A549 (cell line): Measurements from ENCODE around the gene TFDP2. TPM values are rescaled to one million over a fixed set of nuclear protein-coding genes. Genes with fewer than 3 reads are reported as not detected.

ENCODE experiments used
- ATAC-seq, 2 experiments: fragments of 200-7000 bp in 1 of 2; fragments of >200 bp in 1 of 2; cut with Nextera tagmentation in 1 of 2; cut with Tn5 transposase in 1 of 2; 3 replicates each; pipeline versions ENCODE4 v1.8.0 to v1.9.1; 2018 to 2020; ENCODE audit warnings: mild to moderate bottlenecking in 1 of 2, moderate library complexity in 1 of 2
- CTCF ChIA-PET: fragments of 300-600 bp; sonication (Branson Sonifier 250); formaldehyde crosslinking; extraction: SDS; loops from one replicate; lab custom pipeline; 2021; ENCODE audit warnings: antibody characterized with exemption, inconsistent platforms; lab: Yijun Ruan, JAX
- POLR2A ChIA-PET: fragments of 350-600 bp; formaldehyde crosslinking; extraction: SDS; loops from one replicate; lab custom pipeline; 2021; ENCODE audit warnings: antibody characterized with exemption, inconsistent platforms; lab: Yijun Ruan, JAX
- DNase-seq, 2 experiments: peaks; one replicate each; pipeline versions ENCODE4 v3.0.0 to v3.0.0-alpha.2; 2011 to 2016; ENCODE audit warnings: low read depth in 1 of 2, low spot score in 1 of 2
- FAIRE-seq: peaks from 2 replicates; lab custom pipeline; 2011; peaks lifted over from hg19 to GRCh38; lab: Jason Lieb, UNC
- H3K27ac ChIP-seq, 2 experiments: fragments of >200 bp; sonication (Bioruptor Twin); formaldehyde crosslinking; 3 replicates each; pipeline ENCODE4 v1.5.1; 2016 to 2017
- H3K4me1 ChIP-seq: fragments of >200 bp; sonication (Bioruptor Twin); formaldehyde crosslinking; 3 replicates; pipeline ENCODE4 v1.6.1; 2016
- H3K4me2 ChIP-seq: fragments of >200 bp; sonication (Bioruptor Twin); formaldehyde crosslinking; 3 replicates; pipeline ENCODE4 v1.6.1; 2016
- H3K4me3 ChIP-seq: fragments of >200 bp; sonication (Bioruptor Twin); formaldehyde crosslinking; 3 replicates; pipeline ENCODE4 v1.5.1; 2016
- H3K9me3 ChIP-seq: fragments of >200 bp; sonication (Bioruptor Twin); formaldehyde crosslinking; 3 replicates; pipeline ENCODE4 v1.6.1; 2016
- BHLHE40 ChIP-seq: IDR thresholded peaks from 2 replicates; pipeline ENCODE4 v1.6.1; 2012; ENCODE audit warnings: low read depth, low read length, inconsistent platforms
- CBX2 ChIP-seq: fragments of 200-600 bp; sonication (generic); IDR thresholded peaks from 2 replicates; pipeline ENCODE4 v1.6.1; 2016; ENCODE audit warnings: low read depth, mild to moderate bottlenecking, borderline replicate concordance
- CBX8 ChIP-seq: fragments of 200-600 bp; sonication (generic); IDR thresholded peaks from 2 replicates; pipeline ENCODE4 v1.6.1; 2016
- CEBPB ChIP-seq, 2 experiments: fragments of >200 bp in 1 of 2; sonication (Bioruptor Twin) in 1 of 2; formaldehyde crosslinking in 1 of 2; IDR thresholded peaks; 2 replicates each; pipeline ENCODE4 v1.6.1; 2012 to 2016
- CHD4 ChIP-seq: fragments of 200-600 bp; sonication (generic); IDR thresholded peaks from 2 replicates; pipeline ENCODE4 v1.6.1; 2016; ENCODE audit warnings: antibody characterized with exemption, mild to moderate bottlenecking, borderline replicate concordance
- EHF ChIP-seq: fragments of 250-450 bp; sonication (Bioruptor Pico); IDR thresholded peaks from 2 replicates; pipeline ENCODE4 v1.5.0; 2020; ENCODE audit warnings: mild to moderate bottlenecking
- EHMT2 ChIP-seq: fragments of 200-600 bp; sonication (generic); IDR thresholded peaks from 2 replicates; pipeline ENCODE4 v1.6.1; 2016; ENCODE audit warnings: antibody characterized with exemption, low read depth, mild to moderate bottlenecking, moderate library complexity
- FOSB ChIP-seq: fragments of 250-450 bp; sonication (Bioruptor Pico); IDR thresholded peaks from 2 replicates; pipeline ENCODE4 v1.5.0; 2020; ENCODE audit warnings: mild to moderate bottlenecking, moderate library complexity
- HOXB13 ChIP-seq: fragments of 250-450 bp; sonication (Bioruptor Pico); IDR thresholded peaks from 2 replicates; pipeline ENCODE4 v1.5.0; 2020; ENCODE audit warnings: low read depth, mild to moderate bottlenecking, moderate library complexity
- JUN ChIP-seq, 2 experiments: fragments of >200 bp; sonication (Bioruptor Twin); formaldehyde crosslinking; IDR thresholded peaks; 2 replicates in 1 of 2; 3 replicates in 1 of 2; pipeline ENCODE4 v1.6.1; 2016 to 2017
- MAFK ChIP-seq: fragments of 450-650 bp; IDR thresholded peaks from 2 replicates; pipeline ENCODE4 v1.6.1; 2014; ENCODE audit not compliant: partially characterized antibody
- MAZ ChIP-seq: fragments of 150-350 bp; IDR thresholded peaks from 2 replicates; pipeline ENCODE4 v1.6.1; 2014; ENCODE audit warnings: antibody characterized with exemption, low read depth, low read length, borderline replicate concordance
- MYC ChIP-seq: IDR thresholded peaks from 2 replicates; pipeline ENCODE4 v1.6.1; 2012; ENCODE audit warnings: mild to moderate bottlenecking, inconsistent platforms, low read length, improper control_type of control experiment, borderline replicate concordance
- NFE2L2 ChIP-seq: fragments of 150-350 bp; conservative IDR thresholded peaks from 2 replicates; pipeline ENCODE4 v1.6.1; 2014; ENCODE audit warnings: low read length
- POLR2AphosphoS2 ChIP-seq: conservative IDR thresholded peaks from 2 replicates; pipeline ENCODE4 v1.6.1; 2012; ENCODE audit warnings: low read length, improper control_type of control experiment, inconsistent platforms
- RARB ChIP-seq: fragments of 250-450 bp; sonication (Bioruptor Pico); IDR thresholded peaks from 2 replicates; pipeline ENCODE4 v1.8.0; 2021; ENCODE audit warnings: mild to moderate bottlenecking, moderate library complexity
- SMC3 ChIP-seq: fragments of >200 bp; sonication (Bioruptor Twin); formaldehyde crosslinking; IDR thresholded peaks from 3 replicates; pipeline ENCODE4 v1.6.1; 2018; ENCODE audit warnings: inconsistent platforms
- TP53 ChIP-seq: fragments of 250-450 bp; sonication (Bioruptor Pico); IDR thresholded peaks from 2 replicates; pipeline ENCODE4 v1.5.0; 2021; ENCODE audit warnings: mild to moderate bottlenecking, moderate library complexity
- ZFP36 ChIP-seq: fragments of 450-650 bp; IDR thresholded peaks from 2 replicates; pipeline ENCODE4 v1.6.1; 2014; ENCODE audit warnings: borderline replicate concordance; ENCODE audit not compliant: partially characterized antibody
- ZNF302 ChIP-seq: fragments of 250-450 bp; sonication (Bioruptor Pico); IDR thresholded peaks from 2 replicates; pipeline ENCODE4 v1.9.0; 2021; ENCODE audit warnings: inconsistent platforms, mild to moderate bottlenecking, moderate library complexity
- WGBS: methylation state at CpG from one replicate; pipeline ENCODE4 v1.1.6; 2017; ENCODE audit errors: missing lambda C conversion rate; 5-methylcytosine and 5-hydroxymethylcytosine counted together
- polyA plus RNA-seq, 4 experiments: library from polyadenylated mRNA; depleted of rRNA in 3 of 4; stranded (reverse); fragments of >200 nt; fragmentation: RNase III in 1 of 4; extraction: RNeasy Plus Mini Kit Qiagen cat#74134 plus additional on column Dnase treatment in 1 of 4; gene quantifications; 2 replicates in 3 of 4; 3 replicates in 1 of 4; pipeline ENCODE4 v1.2.3, GENCODE V29; 2011 to 2017
- TF ChIP-seq, protein P1 (sequence below): fragments of 450-650 bp; IDR thresholded peaks from 2 replicates; pipeline ENCODE4 v1.6.1; 2014; ENCODE audit warnings: antibody characterized with exemption
- TF ChIP-seq, protein P2 (sequence below): fragments of 250-450 bp; sonication (Bioruptor Pico); IDR thresholded peaks from 2 replicates; pipeline ENCODE4 v1.5.0; 2021; ENCODE audit warnings: mild to moderate bottlenecking, moderate library complexity, borderline replicate concordance
- TF ChIP-seq, protein P3 (sequence below): fragments of >200 bp; sonication (Bioruptor Twin); formaldehyde crosslinking; IDR thresholded peaks from 3 replicates; pipeline ENCODE4 v1.5.1; 2016
- TF ChIP-seq, protein P4 (sequence below): fragments of 150-350 bp; IDR thresholded peaks from 2 replicates; pipeline ENCODE4 v1.6.1; 2014; ENCODE audit warnings: low read depth, mild to moderate bottlenecking, low read length
- TF ChIP-seq, protein P5 (sequence below): IDR thresholded peaks from 2 replicates; pipeline ENCODE4 v1.6.1; 2012

Gene TFDP2
- polyA plus RNA-seq, 2 of the 4 experiments (the other 2 are of a cell fraction): 9.6 to 61.5 TPM

DNA sequence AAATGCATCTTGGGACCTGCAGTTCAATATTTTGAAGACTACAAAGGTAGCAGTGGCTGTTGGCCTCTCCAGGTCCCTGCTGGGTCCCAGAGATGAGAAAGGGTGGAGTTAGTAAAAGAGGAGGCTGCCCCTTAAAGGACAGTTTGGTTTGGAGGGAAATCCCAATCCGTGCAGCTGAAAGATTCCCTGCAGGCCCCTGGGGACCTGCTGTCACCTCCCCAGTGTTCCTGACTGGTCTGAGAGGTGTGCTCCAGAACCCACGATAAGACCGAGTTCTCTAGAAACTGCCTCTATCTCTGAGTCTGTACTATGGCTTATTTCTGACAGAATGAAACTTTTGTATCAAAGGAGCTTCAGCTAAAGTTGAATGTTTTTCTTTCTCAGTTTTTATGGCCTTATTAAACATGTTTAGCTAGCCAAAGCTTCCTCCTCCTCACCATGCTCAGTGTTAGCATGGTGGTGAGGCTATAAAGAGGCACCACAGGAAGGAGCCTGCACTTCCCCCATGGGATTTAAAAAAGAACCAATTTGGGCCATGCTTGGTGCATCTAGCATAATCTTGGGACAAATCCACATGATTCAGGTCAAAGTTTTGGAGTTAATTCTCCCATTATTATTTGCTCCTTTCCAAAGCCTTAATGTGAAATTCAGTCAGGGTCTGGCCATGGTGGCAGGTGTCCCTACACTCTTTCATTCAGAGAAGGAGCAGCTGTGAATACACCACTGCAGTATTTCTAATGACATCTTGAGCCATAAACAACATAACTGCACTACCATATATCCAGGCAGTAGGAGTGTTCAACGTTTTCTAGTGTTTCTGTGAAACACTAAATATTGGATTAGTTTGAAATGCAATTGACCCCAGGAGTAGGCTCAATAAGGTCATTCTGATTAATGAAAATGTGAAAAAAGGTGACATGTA is 198.5 kb downstream of the TFDP2 start:
- no peak overlapping the region for H3K27ac ChIP-seq
- H3K4me1 ChIP-seq: no peaks in the 10 kb centered on the region
- H3K9me3 ChIP-seq: no peaks in the 10 kb centered on the region
- 68% methylated on average over 4 of the region's 4 CpGs for WGBS
- ATAC-seq: no peak
- ChIA-PET CTCF (interaction anchor here (1.3 kb wide), 1 partner anchor 16 kb away, joined by 3 read pairs; no protein-coding TSS in a partner anchor), POLR2A (no interaction called here)
- DNase-seq: no peak
- no peak overlapping the region for H3K4me3 ChIP-seq
- no peak for FAIRE-seq
- TF ChIP-seq, protein P1, sequence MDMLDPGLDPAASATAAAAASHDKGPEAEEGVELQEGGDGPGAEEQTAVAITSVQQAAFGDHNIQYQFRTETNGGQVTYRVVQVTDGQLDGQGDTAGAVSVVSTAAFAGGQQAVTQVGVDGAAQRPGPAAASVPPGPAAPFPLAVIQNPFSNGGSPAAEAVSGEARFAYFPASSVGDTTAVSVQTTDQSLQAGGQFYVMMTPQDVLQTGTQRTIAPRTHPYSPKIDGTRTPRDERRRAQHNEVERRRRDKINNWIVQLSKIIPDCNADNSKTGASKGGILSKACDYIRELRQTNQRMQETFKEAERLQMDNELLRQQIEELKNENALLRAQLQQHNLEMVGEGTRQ: no peak
- TF ChIP-seq CBX8 (no peak), ZFP36 (no peak), EHF (CRISPR knock-in tag) (no peak), POLR2AphosphoS2 (no peak), TP53 (CRISPR knock-in tag) (no peak), BHLHE40 (no peak), SMC3 (no peak), HOXB13 (no peak), CHD4 (no peak), RARB (CRISPR knock-in tag) (no peak)
- TF ChIP-seq, protein P2, sequence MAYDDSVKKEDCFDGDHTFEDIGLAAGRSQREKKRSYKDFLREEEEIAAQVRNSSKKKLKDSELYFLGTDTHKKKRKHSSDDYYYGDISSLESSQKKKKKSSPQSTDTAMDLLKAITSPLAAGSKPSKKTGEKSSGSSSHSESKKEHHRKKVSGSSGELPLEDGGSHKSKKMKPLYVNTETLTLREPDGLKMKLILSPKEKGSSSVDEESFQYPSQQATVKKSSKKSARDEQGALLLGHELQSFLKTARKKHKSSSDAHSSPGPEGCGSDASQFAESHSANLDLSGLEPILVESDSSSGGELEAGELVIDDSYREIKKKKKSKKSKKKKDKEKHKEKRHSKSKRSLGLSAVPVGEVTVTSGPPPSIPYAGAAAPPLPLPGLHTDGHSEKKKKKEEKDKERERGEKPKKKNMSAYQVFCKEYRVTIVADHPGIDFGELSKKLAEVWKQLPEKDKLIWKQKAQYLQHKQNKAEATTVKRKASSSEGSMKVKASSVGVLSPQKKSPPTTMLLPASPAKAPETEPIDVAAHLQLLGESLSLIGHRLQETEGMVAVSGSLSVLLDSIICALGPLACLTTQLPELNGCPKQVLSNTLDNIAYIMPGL (CRISPR knock-in tag): no peak
- TF ChIP-seq, all 56 proteins: peak for 0
- H3K4me2 ChIP-seq: no peak overlapping the region

DNA sequence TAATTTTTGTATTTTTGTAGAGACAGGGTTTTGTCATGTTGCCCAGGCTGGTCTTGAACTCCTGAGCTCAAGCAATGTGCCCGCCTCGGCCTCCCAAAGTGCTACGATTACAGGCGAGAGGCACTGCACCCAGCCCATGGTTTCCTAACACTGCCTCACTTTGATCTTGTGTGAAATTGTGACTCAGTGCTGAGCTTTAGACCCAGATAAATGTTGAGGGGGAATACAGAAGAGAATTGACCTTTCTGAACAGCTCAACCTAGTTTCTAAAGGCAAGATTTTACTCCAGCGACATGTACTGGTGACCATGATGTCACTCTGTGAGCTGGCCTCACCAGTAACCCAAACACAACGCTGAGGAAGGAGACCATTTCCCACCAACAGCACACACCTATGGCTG is 199.4 kb downstream of the TFDP2 start:
- Histone ChIP-seq H3K4me2 (no peak overlapping the region), H3K27ac (no peak overlapping the region), H3K4me1 (no peaks in the 10 kb centered on the region), H3K9me3 (no peaks in the 10 kb centered on the region), H3K4me3 (no peak overlapping the region)
- WGBS: 89% methylated on average over 6 of the region's 6 CpGs
- ATAC-seq: no peak
- no peak for DNase-seq
- FAIRE-seq: no peak
- POLR2A ChIA-PET: no interaction called here
- CTCF ChIA-PET: interaction anchor here (1.3 kb wide), 1 partner anchor 17 kb away, joined by 3 read pairs; no protein-coding TSS in a partner anchor
- TF ChIP-seq MAZ (no peak), NFE2L2 (no peak), SMC3 (no peak), POLR2AphosphoS2 (no peak), HOXB13 (no peak), CBX8 (no peak), MAFK (no peak), FOSB (CRISPR knock-in tag) (no peak), CEBPB (IDR thresholded peaks at IDR 0.05) (no peak), ZNF302 (CRISPR knock-in tag) (no peak)

DNA sequence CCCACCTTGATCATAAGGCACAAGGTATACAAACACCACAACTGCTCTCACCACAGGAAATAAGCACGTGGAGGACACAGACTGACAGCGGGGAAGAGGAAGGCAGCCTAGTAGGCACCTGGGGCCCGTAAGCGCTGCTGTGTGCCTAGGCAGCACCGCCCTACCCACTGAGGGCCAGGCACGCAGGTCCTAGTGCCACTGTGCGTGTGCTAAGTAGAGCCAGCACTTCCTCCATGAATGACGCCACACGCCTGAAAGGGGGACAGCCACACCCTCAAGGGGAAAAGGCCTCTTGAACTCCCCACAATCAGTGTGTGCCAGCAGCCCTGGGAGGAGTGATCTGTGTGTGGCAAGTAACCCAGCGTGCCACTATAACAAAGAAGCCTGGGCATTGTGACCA is 199.9 kb downstream of the TFDP2 start:
- DNase-seq (no peak), ATAC-seq (no peak), FAIRE-seq (no peak)
- 95% methylated on average over 10 of the region's 10 CpGs for WGBS
- Histone ChIP-seq H3K4me1 (no peaks in the 10 kb centered on the region), H3K4me2 (no peak overlapping the region), H3K27ac (no peak overlapping the region)
- TF ChIP-seq JUN (IDR thresholded peaks at IDR 0.05) (no peak), CBX2 (no peak), TP53 (CRISPR knock-in tag) (no peak), MYC (no peak), EHMT2 (no peak), HOXB13 (no peak)
- TF ChIP-seq, protein P3, sequence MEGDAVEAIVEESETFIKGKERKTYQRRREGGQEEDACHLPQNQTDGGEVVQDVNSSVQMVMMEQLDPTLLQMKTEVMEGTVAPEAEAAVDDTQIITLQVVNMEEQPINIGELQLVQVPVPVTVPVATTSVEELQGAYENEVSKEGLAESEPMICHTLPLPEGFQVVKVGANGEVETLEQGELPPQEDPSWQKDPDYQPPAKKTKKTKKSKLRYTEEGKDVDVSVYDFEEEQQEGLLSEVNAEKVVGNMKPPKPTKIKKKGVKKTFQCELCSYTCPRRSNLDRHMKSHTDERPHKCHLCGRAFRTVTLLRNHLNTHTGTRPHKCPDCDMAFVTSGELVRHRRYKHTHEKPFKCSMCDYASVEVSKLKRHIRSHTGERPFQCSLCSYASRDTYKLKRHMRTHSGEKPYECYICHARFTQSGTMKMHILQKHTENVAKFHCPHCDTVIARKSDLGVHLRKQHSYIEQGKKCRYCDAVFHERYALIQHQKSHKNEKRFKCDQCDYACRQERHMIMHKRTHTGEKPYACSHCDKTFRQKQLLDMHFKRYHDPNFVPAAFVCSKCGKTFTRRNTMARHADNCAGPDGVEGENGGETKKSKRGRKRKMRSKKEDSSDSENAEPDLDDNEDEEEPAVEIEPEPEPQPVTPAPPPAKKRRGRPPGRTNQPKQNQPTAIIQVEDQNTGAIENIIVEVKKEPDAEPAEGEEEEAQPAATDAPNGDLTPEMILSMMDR: no peak
- TF ChIP-seq, protein P4, sequence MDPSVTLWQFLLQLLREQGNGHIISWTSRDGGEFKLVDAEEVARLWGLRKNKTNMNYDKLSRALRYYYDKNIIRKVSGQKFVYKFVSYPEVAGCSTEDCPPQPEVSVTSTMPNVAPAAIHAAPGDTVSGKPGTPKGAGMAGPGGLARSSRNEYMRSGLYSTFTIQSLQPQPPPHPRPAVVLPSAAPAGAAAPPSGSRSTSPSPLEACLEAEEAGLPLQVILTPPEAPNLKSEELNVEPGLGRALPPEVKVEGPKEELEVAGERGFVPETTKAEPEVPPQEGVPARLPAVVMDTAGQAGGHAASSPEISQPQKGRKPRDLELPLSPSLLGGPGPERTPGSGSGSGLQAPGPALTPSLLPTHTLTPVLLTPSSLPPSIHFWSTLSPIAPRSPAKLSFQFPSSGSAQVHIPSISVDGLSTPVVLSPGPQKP: no peak
- TF ChIP-seq, protein P5, sequence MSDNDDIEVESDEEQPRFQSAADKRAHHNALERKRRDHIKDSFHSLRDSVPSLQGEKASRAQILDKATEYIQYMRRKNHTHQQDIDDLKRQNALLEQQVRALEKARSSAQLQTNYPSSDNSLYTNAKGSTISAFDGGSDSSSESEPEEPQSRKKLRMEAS: no peak
- TF ChIP-seq, all 56 proteins: peak for 0
- ChIA-PET CTCF (interaction anchor here (0.6 to 0.7 kb wide), 2 partner anchors 14 to 1031 kb away, joined by 3 to 4 read pairs; no protein-coding TSS in a partner anchor), POLR2A (no interaction called here)
- Histone ChIP-seq H3K9me3 (no peaks in the 10 kb centered on the region), H3K4me3 (no peak overlapping the region)
